K562 (cell line): ENCODE results near the gene ZNF8. TPM values are rescaled to one million over a fixed set of nuclear protein-coding genes. Genes with fewer than 3 reads are reported as not detected.

ENCODE experiments used
- ARID1B ChIP-seq: fragments of 450-650 bp; IDR thresholded peaks from 2 replicates; pipeline ENCODE4 v1.6.1; 2016; ENCODE audit warnings: antibody characterized with exemption, mild to moderate bottlenecking, inconsistent platforms
- CAMTA2 ChIP-seq: fragments of 250-450 bp; sonication (Bioruptor Pico); conservative IDR thresholded peaks from 2 replicates; pipeline ENCODE4 v1.5.1; 2022
- FOXJ2 ChIP-seq: fragments of 200-800 bp; sonication (Bioruptor generic); IDR thresholded peaks from 2 replicates; pipeline ENCODE4 v1.6.1; 2016; ENCODE audit warnings: missing genetic modification characterization, missing compliant biosample characterization
- HDGF ChIP-seq: fragments of 450-650 bp; IDR thresholded peaks from 2 replicates; pipeline ENCODE4 v1.6.1; 2016
- HIVEP1 ChIP-seq: fragments of 250-450 bp; sonication (Bioruptor Pico); IDR thresholded peaks from 2 replicates; pipeline ENCODE4 v1.4.0; 2020; ENCODE audit warnings: mild to moderate bottlenecking
- HLTF ChIP-seq: fragments of 450-650 bp; IDR thresholded peaks from 2 replicates; pipeline ENCODE4 v1.6.1; 2016
- HNRNPUL1 ChIP-seq: fragments of 200-400 bp; formaldehyde crosslinking; IDR thresholded peaks from 2 replicates; pipeline ENCODE4 v1.6.1; 2017; ENCODE audit warnings: low read length
- IRF2 ChIP-seq: sonication (generic); formaldehyde crosslinking; IDR thresholded peaks from 2 replicates; pipeline ENCODE4 v1.8.1; 2022; ENCODE audit warnings: mild to moderate bottlenecking, missing genetic modification reagents
- KAT8 ChIP-seq: fragments of 450-650 bp; IDR thresholded peaks from 2 replicates; pipeline ENCODE4 v1.6.1; 2016; ENCODE audit warnings: low read depth, mild to moderate bottlenecking
- KLF1 ChIP-seq: fragments of 450-650 bp; IDR thresholded peaks from 2 replicates; pipeline ENCODE4 v1.6.1; 2016; ENCODE audit warnings: missing genetic modification characterization, missing compliant biosample characterization
- MEF2D ChIP-seq: conservative IDR thresholded peaks from 2 replicates; pipeline ENCODE4 v1.6.1; 2016; ENCODE audit warnings: low read depth, missing genetic modification characterization, missing compliant biosample characterization
- NCOR1 ChIP-seq: fragments of 450-650 bp; IDR thresholded peaks from 2 replicates; pipeline ENCODE4 v1.6.1; 2016; ENCODE audit warnings: mild to moderate bottlenecking, moderate library complexity
- PHF20 ChIP-seq: fragments of 450-650 bp; IDR thresholded peaks from 2 replicates; pipeline ENCODE4 v1.6.1; 2018; ENCODE audit not compliant: partially characterized antibody
- PHF8 ChIP-seq: fragments of 200-600 bp; sonication (generic); IDR thresholded peaks from 2 replicates; pipeline ENCODE4 v1.6.1; 2012; ENCODE audit warnings: mixed run types, mild to moderate bottlenecking, inconsistent platforms, low read length, moderate library complexity, borderline replicate concordance
- RAD51 ChIP-seq: fragments of 450-650 bp; IDR thresholded peaks from 2 replicates; pipeline ENCODE4 v1.7.1; 2016; ENCODE audit warnings: low read depth, mild to moderate bottlenecking, borderline replicate concordance
- RBBP5 ChIP-seq: fragments of 200-600 bp; sonication (generic); IDR thresholded peaks from 2 replicates; pipeline ENCODE4 v1.6.1; 2012; ENCODE audit warnings: borderline replicate concordance, mild to moderate bottlenecking, low read length, control low read depth, inconsistent platforms; ENCODE audit not compliant: insufficient read depth, poor library complexity, severe bottlenecking
- SETDB1 ChIP-seq: IDR thresholded peaks from one replicate; pipeline ENCODE4 v1.6.1; 2012; ENCODE audit warnings: low read length, control low read depth, inconsistent platforms
- SMARCE1 ChIP-seq: fragments of 450-650 bp; IDR thresholded peaks from 2 replicates; pipeline ENCODE4 v1.7.1; 2016; ENCODE audit warnings: mild to moderate bottlenecking
- TRIM24 ChIP-seq, 2 experiments: fragments of 450-650 bp; IDR thresholded peaks; 2 replicates each; pipeline ENCODE4 v1.6.1; 2016
- XRCC3 ChIP-seq: fragments of 450-650 bp; IDR thresholded peaks from 2 replicates; pipeline ENCODE4 v1.6.1; 2017; ENCODE audit warnings: mild to moderate bottlenecking, moderate library complexity
- ZC3H4 ChIP-seq: sonication (generic); formaldehyde crosslinking; IDR thresholded peaks from 2 replicates; pipeline ENCODE4 v1.9.0; 2021; ENCODE audit warnings: missing genetic modification reagents, borderline replicate concordance
- ZNF212 ChIP-seq: fragments of 450-650 bp; formaldehyde crosslinking; IDR thresholded peaks from 2 replicates; pipeline ENCODE4 v1.4.0; 2020; ENCODE audit warnings: mild to moderate bottlenecking
- ZNF3 ChIP-seq: fragments of 250-450 bp; sonication (Bioruptor Pico); IDR thresholded peaks from 2 replicates; pipeline ENCODE4 v1.5.0; 2021; ENCODE audit warnings: mild to moderate bottlenecking, moderate library complexity
- polyA plus RNA-seq, 8 experiments: library from polyadenylated mRNA; depleted of rRNA in 4 of 8; stranded (reverse) in 5 of 8; unstranded in 3 of 8; fragments of >200 nt; fragmentation: Nextera tagmentation in 2 of 8; fragmentation: Illumina TruSeq in 1 of 8; extraction: Ambion mirVana in 2 of 8; extraction: Trizol in 1 of 8; gene quantifications; 2 replicates each; pipeline versions ENCODE4 v1.2.1 to v1.2.3, GENCODE V29; 2011 to 2014; ENCODE audit warnings: inconsistent platforms in 1 of 8, missing spikeins in 1 of 8
- total RNA-seq, 7 experiments: library from RNA; depleted of rRNA in 6 of 7; stranded (reverse); fragments of >200 nt in 6 of 7; fragmentation: Illumina TruSeq in 2 of 7; extraction: Trizol in 2 of 7; gene quantifications; 2 replicates each; pipeline versions ENCODE4 v1.2.1 to v1.2.3, GENCODE V29; 2011 to 2021; ENCODE audit warnings: low replicate concordance in 1 of 7
- TF ChIP-seq, protein P1 (sequence below), 3 experiments: fragments of 200-800 bp in 1 of 3; sonication (Bioruptor generic) in 1 of 3; sonication (generic) in 1 of 3; formaldehyde crosslinking in 1 of 3; IDR thresholded peaks; 2 replicates each; pipeline versions ENCODE4 v1.6.1 to v1.8.0; 2016 to 2022; ENCODE audit warnings: mild to moderate bottlenecking in 2 of 3, missing compliant biosample characterization in 2 of 3, missing genetic modification characterization in 2 of 3, missing genetic modification reagents in 1 of 3
- TF ChIP-seq, protein P2 (sequence below): fragments of 450-650 bp; IDR thresholded peaks from 2 replicates; pipeline ENCODE4 v1.6.1; 2014; ENCODE audit warnings: low read depth, mild to moderate bottlenecking, moderate library complexity, borderline replicate concordance
- TF ChIP-seq, protein P3 (sequence below): sonication (generic); formaldehyde crosslinking; IDR thresholded peaks from 2 replicates; pipeline ENCODE4 v1.4.0; 2020; ENCODE audit warnings: mild to moderate bottlenecking, missing genetic modification reagents

The ZNF8 gene
- total and polyA plus RNA-seq, 9 of the 15 experiments (the other 6 are each of a cell fraction or from before 2014, with no cell fraction given), result 0.71 to 7.7 (median 4.7) TPM

DNA sequence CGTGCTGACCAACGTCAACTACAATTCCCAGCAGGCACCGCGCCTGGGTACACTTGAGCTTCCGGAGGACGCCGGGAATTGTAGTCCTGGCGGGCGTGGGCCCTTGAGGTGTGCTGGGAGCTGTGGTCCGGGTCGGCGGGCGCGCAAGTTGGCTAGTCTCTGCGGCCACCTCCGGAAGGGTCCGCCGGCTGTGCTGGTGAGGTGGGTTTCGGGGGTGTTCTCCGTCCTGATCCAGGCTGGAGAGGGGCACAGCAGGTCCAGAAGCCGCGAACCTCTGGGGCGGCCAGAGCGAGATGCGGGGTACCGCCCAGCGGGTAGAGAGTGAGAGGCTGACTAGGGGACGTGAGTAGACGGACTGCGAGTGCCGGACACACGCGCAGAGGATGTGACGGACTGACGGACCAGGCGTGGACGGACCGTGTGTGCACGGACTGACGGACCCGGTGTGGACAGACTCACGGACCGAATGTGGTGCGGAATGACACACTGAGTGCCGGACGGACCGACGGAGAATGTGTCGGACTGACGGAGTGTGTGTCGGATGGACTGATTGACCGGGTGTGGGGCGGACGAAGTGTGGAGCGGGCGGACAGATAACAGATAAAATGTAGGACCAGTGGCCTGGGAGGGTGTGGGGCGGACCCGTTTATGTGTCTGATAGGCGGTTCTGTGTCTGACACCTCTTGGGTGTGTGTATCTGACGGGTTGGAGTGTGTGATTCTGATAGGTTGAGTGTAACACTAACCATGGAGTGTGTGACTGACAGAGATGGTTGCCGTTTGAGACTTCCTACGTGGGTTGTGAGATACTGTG, 48.4 kb downstream of the ZNF8 start, which contains the start of gene ZSCAN22 (continued):
- no peak for TF ChIP-seq KAT8
- no peak; the same call in 1 of the 2 replicates for TF ChIP-seq HIVEP1 (CRISPR knock-in tag)
- peak; percentile 58; the same call in 1 of the 2 replicates for TF ChIP-seq ARID1B
- TF ChIP-seq RBBP5, result peak; percentile 95
- no peak for TF ChIP-seq ZNF3
- TF ChIP-seq, protein P1, sequence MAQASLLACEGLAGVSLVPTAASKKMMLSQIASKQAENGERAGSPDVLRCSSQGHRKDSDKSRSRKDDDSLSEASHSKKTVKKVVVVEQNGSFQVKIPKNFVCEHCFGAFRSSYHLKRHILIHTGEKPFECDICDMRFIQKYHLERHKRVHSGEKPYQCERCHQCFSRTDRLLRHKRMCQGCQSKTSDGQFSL (CRISPR knock-in tag; IDR thresholded peaks at IDR 0.05), result peak; percentile 62; the same call in 1 of the 2 replicates
- TF ChIP-seq, protein P1 (tag; IDR thresholded peaks at IDR 0.05), result no peak
- TF ChIP-seq PHF20, result peak; percentile 93
- TF ChIP-seq ZNF212 (CRISPR knock-in tag), result no peak
- peak; percentile 80; the same call in 1 of the 2 replicates for TF ChIP-seq HDGF
- no peak for TF ChIP-seq RAD51
- 0 out of 2 replicates have a peak, but pooled peaks have one; percentile 49 for TF ChIP-seq SMARCE1
- TF ChIP-seq MEF2D (tag), result 0 out of 2 replicates have a peak, but pooled peaks have one; percentile 51
- TF ChIP-seq NCOR1, result peak; percentile 49; the same call in 1 of the 2 replicates
- TF ChIP-seq PHF8, result peak; percentile 93
- TF ChIP-seq SETDB1, result no peak
- peak; percentile 91; the same call in 1 of the 2 replicates for TF ChIP-seq KLF1
- peak; percentile 91 for TF ChIP-seq FOXJ2
- TF ChIP-seq, protein P2, sequence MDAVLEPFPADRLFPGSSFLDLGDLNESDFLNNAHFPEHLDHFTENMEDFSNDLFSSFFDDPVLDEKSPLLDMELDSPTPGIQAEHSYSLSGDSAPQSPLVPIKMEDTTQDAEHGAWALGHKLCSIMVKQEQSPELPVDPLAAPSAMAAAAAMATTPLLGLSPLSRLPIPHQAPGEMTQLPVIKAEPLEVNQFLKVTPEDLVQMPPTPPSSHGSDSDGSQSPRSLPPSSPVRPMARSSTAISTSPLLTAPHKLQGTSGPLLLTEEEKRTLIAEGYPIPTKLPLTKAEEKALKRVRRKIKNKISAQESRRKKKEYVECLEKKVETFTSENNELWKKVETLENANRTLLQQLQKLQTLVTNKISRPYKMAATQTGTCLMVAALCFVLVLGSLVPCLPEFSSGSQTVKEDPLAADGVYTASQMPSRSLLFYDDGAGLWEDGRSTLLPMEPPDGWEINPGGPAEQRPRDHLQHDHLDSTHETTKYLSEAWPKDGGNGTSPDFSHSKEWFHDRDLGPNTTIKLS, result peak; percentile 99
- TF ChIP-seq CAMTA2, result no peak
- TF ChIP-seq ZC3H4 (CRISPR knock-in tag), result no peak
- TF ChIP-seq HNRNPUL1, result no peak
- peak; percentile 85 for TF ChIP-seq HLTF
- TF ChIP-seq, protein P3, sequence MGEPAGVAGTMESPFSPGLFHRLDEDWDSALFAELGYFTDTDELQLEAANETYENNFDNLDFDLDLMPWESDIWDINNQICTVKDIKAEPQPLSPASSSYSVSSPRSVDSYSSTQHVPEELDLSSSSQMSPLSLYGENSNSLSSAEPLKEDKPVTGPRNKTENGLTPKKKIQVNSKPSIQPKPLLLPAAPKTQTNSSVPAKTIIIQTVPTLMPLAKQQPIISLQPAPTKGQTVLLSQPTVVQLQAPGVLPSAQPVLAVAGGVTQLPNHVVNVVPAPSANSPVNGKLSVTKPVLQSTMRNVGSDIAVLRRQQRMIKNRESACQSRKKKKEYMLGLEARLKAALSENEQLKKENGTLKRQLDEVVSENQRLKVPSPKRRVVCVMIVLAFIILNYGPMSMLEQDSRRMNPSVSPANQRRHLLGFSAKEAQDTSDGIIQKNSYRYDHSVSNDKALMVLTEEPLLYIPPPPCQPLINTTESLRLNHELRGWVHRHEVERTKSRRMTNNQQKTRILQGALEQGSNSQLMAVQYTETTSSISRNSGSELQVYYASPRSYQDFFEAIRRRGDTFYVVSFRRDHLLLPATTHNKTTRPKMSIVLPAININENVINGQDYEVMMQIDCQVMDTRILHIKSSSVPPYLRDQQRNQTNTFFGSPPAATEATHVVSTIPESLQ, result peak; percentile 75; the same call in 1 of the 2 replicates
- TF ChIP-seq TRIM24 (IDR thresholded peaks at IDR 0.05), result peak in 1 of 2 experiments; percentile 99; a peak in 3 of 4 replicates
- no peak for TF ChIP-seq IRF2 (CRISPR knock-in tag)
- no peak for TF ChIP-seq XRCC3
